Skin epidermis (tissue), 12 donors: ENCODE data around the gene SECISBP2.
"Not testable (repeated sequence)": the region's sequence is repeated elsewhere in the genome, so short reads cannot be mapped to it uniquely, and the experiment has no call there.

Experiments used
- H3K27ac ChIP-seq, 21 experiments: fragments of 200-600 bp; sonication (generic) in 11 of 21; one replicate each; pipeline ENCODE4 v1.5.0; 2020; ENCODE audit warnings: mild to moderate bottlenecking in 3 of 21, inconsistent platforms in 2 of 21, moderate library complexity in 2 of 21
- H3K4me3 ChIP-seq, 7 experiments: fragments of 200-600 bp; sonication (generic) in 2 of 7; one replicate each; pipeline ENCODE4 v1.5.0; 2020; ENCODE audit warnings: inconsistent platforms in 2 of 7, mild to moderate bottlenecking in 2 of 7, moderate library complexity in 1 of 7

SECISBP2 gene, protein sequence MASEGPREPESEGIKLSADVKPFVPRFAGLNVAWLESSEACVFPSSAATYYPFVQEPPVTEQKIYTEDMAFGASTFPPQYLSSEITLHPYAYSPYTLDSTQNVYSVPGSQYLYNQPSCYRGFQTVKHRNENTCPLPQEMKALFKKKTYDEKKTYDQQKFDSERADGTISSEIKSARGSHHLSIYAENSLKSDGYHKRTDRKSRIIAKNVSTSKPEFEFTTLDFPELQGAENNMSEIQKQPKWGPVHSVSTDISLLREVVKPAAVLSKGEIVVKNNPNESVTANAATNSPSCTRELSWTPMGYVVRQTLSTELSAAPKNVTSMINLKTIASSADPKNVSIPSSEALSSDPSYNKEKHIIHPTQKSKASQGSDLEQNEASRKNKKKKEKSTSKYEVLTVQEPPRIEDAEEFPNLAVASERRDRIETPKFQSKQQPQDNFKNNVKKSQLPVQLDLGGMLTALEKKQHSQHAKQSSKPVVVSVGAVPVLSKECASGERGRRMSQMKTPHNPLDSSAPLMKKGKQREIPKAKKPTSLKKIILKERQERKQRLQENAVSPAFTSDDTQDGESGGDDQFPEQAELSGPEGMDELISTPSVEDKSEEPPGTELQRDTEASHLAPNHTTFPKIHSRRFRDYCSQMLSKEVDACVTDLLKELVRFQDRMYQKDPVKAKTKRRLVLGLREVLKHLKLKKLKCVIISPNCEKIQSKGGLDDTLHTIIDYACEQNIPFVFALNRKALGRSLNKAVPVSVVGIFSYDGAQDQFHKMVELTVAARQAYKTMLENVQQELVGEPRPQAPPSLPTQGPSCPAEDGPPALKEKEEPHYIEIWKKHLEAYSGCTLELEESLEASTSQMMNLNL

DNA sequence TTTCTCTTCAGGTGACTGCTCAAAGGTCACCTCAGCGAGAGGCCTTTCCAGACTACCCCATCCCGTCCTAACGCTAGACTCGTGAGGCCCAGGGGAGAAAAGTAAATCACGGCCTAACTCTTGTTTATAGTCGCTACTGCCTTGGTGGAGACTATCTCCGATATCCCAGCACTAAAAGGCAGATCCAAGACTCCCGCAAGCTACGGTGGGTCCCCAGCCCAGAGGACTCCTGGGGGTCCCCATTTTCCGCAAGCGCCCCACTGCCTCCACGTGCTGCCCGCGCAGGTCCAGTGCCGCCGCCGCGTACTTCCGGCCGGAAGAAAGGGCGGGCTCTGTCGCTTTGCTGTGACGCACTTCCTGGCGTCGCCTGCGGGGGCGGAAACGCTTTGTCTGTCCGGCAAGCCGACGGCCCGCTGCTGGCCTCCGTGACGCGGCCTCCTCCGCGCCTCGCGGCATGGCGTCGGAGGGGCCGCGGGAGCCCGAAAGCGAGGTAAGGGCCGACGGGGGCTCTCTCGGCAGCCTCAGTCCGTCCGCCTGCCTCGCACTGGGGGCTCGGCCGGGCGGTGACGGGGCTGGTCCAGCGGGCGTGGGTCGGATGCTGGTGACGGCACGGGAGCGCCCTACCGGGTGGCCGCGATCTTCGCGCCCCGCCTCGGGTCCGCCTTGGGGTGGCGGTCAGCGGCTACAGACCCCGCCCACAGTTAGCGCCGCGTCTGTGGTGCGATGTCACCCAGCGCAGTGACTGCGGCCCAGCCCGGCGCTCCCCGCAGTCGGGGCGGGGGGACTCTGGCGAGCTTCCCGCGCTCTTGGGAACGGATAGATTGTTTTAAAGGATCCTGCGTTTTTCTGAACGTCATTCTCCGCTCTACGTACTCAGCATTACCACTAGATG lies at the start of gene SECISBP2:
TSS of gene SECISBP2 (plus strand) at position 378 of the 892 bp plus-strand sequence. CDS start at position 455, 77 bp downstream.
- peak within 1 kb of the TSS; percentile 96 to 100 (median 99) for H3K27ac ChIP-seq
- H3K4me3 ChIP-seq = peak within 1 kb of the TSS; percentile 53 to 78 (median 71)

DNA sequence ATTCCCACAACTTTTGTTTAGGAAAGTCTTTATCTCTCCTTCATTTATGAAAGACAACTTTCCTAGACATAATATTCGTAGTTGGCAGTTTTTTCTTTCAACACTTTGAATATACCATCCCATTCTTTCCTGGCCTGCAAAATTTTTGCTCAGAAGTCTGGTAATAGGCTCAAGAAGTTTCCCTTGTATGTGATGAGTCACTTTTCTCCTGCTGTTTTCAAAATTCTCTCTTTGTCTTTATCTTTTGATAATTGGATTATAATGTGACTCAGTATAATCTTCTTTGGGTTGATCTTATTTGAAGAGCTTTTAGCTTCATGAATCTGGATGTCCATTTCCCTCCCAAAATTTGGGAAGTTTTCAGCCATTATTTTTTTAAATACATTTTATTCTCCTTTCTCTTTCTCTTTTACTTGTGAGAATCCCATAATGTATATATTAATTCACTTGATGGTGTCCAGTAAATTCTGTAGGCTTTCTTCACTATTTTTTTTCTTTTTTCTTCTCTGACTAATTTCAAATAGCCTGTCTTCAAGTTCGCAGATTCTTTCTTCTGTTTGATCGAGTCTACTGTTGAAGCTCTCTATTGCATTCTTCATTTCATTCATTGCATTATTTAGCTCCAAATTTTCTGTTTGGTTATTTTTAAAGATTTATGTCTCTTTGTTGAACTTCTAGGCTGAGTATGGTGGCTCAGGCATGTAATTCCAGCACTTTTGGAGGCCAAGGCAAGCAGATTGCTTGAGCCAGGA lies 44.6 kb upstream of the SECISBP2 start:
- Histone ChIP-seq H3K4me3 (no peak overlapping the region), H3K27ac (no peak overlapping the region)

DNA sequence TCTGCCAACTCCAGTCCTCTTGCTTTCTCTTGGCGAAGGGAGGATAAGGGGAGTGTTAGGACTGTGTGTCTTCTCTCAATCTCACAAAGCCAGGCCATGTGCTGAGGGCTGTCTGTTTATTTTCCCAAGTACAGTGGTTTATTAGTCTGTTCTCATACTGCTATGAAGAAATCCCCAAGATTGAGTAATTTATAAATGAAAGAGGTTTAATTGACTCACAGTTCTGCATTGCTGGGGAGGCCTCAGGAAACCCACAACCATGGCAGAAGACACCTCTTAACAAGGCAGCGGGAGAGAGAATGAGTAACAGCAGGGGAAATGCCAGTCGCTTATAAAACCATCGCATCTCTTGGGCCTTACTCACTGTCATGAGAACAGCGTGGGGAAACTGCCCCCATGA lies 43.5 kb upstream of the SECISBP2 start:
- H3K4me3 ChIP-seq = no peak overlapping the region

DNA sequence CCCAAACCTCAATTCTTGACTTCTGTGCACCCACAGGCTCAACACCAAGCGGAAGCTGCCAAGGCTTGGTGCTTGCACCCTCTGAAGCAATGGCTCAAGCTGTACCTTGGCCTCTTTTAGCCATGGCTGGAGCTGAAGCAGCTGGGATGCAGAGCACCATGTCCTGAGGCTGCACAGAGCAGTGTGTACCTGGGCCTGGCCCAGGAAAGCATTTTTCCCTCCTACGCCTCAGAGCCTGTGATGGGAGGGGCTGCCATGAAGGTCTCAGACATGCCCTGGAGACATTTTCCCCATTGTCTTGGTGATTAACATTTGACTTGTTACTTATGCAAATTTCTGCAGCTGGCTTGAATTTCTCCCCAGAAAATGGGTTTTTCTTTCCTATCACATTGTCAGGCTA lies 42.3 kb upstream of the SECISBP2 start:
- H3K4me3 ChIP-seq, H3K27ac ChIP-seq: not testable (repeated sequence)

More for the DNA sequence above, 43.5 kb upstream of the SECISBP2 start:
- peak overlapping the region in 1 of 21 experiments; percentile 38 for H3K27ac ChIP-seq

DNA sequence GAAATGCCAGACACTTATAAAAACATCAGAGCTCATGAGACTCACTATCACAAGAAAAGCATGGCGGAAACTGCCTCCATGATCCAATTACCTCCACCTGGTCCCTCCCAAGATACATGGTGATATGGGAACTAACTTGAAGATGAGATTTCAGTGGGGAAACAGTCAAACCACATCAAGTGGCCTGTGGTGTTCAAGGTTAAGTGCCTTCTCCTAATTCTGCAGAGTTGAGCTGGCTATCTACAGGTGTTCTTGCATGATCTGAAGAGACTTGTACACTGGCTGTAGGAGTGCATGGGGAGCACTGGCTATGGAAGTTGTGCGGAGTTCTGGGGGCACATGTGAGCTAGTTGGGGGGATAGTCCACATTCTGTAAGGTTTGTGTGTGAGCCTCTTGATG lies 41.3 kb upstream of the SECISBP2 start:
- no peak overlapping the region for H3K27ac ChIP-seq
- H3K4me3 ChIP-seq = no peak overlapping the region

DNA sequence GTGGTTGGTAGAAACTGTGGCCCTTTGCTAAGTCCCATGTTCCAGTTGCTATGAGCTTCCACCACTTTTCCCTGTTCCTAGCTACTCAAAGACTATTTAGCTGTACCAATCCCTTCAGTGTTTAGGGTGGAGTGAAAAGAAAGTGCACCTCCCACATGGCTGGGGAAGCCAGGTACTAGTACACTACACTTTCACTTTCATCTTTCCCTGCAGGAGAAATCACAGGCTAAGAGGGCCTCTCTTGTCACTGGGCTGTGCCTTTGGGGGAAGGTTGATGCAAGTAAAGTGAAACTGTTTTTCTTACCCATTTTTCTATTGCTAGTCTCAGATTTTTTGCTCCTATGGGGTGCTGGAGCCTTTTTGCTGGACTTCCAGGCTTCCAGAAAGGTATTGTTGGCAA lies 40.8 kb upstream of the SECISBP2 start:
- no peak overlapping the region for H3K27ac ChIP-seq

DNA sequence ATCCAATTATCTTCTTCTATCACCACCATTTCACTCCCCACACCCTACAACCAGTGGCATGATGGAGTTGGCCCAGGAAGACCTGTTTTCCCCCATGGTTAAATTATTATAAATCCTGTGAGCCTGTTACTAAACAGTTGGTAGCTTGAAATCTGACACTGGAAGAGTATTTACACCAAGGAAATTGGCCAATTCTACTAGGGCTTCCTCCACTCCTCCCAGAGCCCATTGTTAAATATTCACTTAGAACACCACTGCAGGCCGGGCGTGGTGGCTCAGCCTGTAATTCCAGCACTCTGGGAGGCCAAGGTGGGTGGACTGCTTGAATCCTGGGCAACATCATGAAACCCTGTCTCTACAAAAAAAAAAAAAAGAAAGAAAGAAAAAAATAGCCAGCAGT lies 39.7 kb upstream of the SECISBP2 start:
- Histone ChIP-seq H3K4me3 (no peak overlapping the region), H3K27ac (no peak overlapping the region)

More for the DNA sequence above, 40.8 kb upstream of the SECISBP2 start:
- H3K4me3 ChIP-seq = no peak overlapping the region

DNA sequence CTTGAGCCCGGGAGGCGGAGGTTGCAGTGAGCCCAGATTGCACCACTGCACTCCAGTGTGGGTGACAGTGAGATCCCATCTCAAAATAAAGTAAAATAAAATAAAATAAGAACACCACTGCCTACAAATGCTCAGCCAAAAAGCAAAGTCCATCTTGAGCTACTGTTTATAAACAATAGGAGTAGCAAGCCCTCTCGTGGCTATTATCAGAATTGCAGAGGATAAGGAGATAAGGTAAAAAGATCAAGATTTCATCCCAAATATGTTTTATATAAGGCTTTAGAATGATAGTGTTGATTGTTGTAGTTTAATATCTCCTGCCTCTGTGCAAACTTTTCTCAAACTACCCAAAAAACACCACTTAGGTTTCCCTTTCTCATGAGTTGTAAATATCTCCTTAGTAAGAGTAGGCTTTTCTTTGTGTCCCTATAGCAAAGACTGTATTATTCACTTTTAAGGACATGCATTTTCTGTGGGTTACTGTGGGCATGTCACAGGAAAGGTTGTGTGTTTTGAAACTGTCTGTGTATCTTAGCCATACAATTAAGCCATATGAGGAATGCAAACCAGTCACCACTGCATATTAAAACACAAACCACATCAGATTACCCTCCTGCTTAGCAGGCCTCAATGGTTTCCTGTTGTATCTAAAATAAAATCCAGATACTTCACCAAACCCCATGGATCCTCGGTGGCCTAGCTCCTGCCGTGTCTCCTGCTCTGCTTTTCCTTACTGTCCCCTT lies 39.1 kb upstream of the SECISBP2 start:
- H3K27ac ChIP-seq = peak overlapping the region in 1 of 21 experiments; percentile 8
- H3K4me3 ChIP-seq = no peak overlapping the region

DNA sequence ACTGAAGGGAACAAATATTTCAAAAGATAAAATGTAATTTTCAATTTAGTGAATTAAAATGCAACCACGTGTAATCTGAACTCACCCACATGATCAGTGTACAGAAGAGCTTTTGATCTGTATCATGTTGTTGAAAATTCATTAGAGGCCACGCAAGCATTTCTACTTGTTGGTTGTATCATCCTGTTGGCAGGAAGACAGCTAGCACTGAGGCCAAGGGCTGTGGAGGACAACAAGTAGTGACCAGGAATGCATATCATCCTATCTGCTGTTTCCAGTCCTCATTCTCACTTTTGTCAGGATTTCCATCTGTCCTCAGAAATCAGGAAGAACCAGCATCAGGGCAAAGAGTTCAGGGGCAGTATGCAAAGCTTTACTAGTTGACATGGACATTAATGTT lies 37.2 kb upstream of the SECISBP2 start:
- H3K27ac ChIP-seq = no peak overlapping the region

DNA sequence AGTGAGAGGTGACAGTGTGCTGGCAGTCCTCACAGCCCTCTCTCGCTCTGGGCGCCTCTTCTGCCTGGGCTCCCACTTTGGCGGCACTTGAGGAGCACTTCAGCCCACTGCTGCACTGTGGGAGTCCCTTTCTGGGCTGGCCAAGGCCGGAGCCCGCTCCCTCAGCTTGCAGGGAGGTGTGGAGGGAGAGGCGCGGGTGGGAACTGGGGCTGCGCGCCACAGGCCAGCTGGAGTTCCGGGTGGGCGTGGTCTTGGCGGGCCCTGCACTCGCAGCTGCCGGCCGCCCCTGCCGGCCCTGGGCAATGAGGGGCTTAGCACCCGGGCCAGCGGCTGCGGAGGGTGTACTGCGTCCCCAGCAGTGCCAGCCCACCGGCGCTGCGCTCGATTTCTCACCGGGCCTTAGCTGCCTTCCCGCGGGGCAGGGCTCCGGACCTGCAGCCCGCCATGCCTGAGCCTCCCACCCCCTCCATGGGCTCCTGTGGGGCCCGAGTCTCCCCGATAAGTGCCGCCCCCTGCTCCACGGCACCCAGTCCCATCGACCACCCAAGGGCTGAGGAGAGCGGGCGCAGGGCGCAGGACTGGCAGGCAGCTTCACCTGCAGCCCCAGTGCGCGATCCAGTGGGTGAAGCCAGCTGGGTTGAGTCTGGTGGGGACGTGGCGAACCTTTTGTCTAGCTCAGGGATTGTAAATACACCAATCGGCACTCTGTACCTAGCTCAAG lies 35.9 kb upstream of the SECISBP2 start:
- H3K27ac ChIP-seq = not testable (repeated sequence)
- H3K4me3 ChIP-seq = peak overlapping the region in 6 of 7 experiments; percentile 4 to 37 (median 24)

More for the DNA sequence above, 37.2 kb upstream of the SECISBP2 start:
- no peak overlapping the region for H3K4me3 ChIP-seq

DNA sequence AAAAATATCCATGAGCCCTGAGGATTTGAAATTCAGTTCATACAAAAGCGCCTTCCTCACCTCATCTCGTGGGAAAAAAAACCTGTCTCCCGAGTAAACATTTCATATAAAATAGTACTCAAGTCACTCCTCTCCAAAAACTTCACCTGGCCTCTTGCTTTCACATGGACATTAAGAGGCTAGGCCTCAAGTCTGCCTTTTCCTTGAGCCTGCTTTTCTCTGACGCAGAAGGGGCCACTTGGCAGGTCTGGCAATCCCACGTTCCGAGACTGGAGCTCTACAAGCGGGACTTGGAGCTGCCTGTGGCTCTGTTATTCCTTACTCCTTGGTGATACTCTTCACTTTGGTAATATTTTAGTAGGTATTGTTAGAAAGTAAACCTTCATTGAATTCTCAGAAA lies 34.2 kb upstream of the SECISBP2 start:
- H3K4me3 ChIP-seq = no peak overlapping the region
- H3K27ac ChIP-seq = no peak overlapping the region

DNA sequence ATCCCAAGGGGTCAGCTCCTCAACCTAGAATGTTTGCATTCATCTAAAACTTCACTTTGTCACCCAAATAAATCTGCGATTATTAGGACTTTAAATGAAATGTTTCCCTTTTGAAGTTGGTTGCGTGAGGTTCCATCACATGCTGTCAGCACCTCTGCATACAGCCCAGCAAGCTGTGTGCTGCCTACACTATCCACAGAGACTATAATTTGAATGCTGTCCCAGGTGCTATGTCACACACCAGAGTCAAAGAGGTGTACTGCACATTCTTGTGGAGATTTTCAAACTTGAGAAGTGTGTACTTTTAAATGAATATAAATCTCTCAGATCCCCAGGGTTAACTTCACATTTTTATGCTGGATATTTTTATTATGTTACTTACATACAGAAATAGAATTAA lies 26.6 kb upstream of the SECISBP2 start:
- H3K27ac ChIP-seq = no peak overlapping the region

DNA sequence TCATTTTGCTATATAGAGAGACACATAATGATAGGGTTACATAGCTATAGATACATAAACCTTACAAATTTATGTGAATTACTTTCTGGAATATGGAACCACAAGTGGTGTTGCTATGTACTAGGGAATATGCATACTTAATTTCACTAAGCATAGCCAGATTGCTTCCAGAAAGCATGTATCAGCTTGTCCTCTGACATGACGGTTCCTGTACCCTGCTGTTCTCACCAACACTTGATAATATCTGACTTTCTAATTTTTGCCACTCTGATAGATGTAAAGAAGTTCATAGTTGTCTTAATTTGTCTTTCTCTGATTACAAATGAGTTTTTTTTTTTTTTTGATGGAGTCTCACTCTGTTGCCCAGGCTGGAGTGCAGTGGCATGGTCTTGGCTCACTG lies 25.3 kb upstream of the SECISBP2 start:
- Histone ChIP-seq H3K4me3 (no peak overlapping the region), H3K27ac (no peak overlapping the region)

More for the DNA sequence above, 26.6 kb upstream of the SECISBP2 start:
- H3K4me3 ChIP-seq = no peak overlapping the region

DNA sequence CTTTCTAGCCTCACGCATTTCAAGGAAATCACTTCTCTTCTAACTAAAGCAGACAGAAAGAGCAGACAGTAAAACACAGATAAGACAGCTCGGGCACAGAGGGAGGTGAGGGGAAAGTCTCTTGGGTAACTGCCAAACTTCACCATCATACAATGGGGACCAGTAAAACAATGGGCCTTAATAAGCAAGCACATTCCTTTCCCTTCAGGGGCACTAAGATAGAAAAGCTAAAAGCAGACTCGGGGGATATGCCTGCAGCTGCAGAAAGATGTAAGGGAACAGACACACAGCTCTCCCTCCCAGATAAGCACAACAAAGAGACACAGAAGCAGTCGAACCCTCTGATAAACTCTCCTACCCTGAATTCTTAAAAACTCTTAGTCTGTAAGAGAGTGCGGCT lies 22.9 kb upstream of the SECISBP2 start:
- no peak overlapping the region for H3K27ac ChIP-seq

DNA sequence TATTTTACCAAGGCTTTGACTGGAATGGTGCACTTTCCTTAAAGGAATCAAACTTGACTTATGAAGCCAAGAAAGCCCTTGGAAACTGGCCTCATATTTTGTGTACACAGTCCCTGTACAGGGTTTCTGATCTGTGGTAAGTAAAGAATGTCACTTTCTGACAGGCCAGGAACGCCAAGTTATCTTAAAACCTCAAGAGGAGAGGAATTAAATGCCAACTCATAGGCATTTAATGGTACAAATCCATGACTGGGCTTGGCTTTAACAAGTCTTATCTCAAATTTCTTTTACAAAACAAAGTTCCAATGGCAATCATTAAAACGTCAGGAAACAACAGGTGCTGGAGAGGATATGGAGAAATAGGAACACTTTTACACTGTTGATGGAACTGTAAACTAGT lies 16.3 kb upstream of the SECISBP2 start:
- H3K27ac ChIP-seq, H3K4me3 ChIP-seq: not testable (repeated sequence)

More for the DNA sequence above, 22.9 kb upstream of the SECISBP2 start:
- H3K4me3 ChIP-seq = no peak overlapping the region

DNA sequence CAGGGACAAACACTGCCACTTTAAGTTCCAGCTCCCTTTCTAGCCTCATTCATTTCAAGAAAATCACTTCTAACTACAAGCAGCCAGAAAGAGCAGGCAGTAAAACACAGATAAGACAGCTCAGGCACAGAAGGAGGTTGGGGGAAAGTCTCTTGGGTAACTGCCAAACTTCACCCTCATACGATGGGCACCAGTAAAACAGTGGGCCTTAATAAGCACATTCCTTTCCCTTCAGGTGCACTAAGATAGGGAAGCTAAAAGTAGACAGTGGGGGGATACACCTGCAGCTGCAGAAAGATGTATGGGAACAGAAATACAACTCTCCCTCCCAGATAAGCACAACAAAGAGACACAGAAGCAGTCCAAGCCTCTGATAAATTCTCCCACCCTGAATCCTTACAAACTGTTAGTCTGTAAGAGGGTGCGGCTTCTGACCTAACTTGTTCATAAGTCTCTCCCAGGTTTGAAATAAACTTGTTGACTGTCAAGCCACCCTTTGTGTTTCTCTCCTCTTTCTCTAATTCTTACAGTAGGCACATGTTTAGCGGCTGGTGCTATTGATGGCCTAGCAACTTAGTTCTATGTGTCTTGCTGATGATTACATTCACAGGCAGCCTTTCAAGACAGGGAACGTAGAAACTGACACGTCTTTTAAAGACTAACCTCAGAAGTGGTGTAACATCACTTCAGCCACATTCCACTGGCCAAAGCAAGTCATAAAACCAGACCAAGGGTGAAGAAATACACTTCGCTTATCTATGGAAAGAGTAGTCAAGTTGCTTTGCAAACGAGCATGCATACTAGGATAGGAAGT lies 14.1 kb upstream of the SECISBP2 start:
- Histone ChIP-seq H3K4me3 (no peak overlapping the region), H3K27ac (no peak overlapping the region)

DNA sequence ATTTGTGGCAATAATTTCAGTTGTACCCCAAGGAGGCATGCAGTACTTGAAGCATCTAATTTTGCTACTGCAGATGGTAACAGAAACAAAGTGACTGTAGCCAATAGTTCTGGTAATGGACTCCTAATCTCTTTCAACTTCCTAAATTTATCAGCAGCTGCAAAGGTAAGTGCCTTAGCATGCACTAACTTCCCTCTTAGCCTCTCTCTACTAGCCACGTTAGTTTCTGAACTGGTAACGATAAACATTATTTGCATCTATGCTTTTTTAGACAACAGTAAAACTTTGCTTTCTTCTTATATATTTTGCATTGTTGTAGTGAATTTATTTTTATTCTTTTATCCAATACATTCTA lies 13.5 kb upstream of the SECISBP2 start:
- no peak overlapping the region for H3K27ac ChIP-seq
- H3K4me3 ChIP-seq = no peak overlapping the region
